RWPE1 (cell line): ENCODE measurements around the gene ANKS1A.
A peak's percentile ranks its signal among the peaks of the same experiment; 100 is the strongest.
"Not testable (repeated sequence)": the region's sequence is repeated elsewhere in the genome, so short reads cannot be mapped to it uniquely, and the experiment has no call there.

Source experiments
- CTCF ChIA-PET: fragments of 350-600 bp; sonication (Branson Sonifier 250); formaldehyde crosslinking; extraction: SDS; loops from one replicate; lab custom pipeline; 2021; lab: Yijun Ruan, JAX
- POLR2A ChIA-PET: fragments of 400-600 bp; formaldehyde crosslinking; extraction: SDS; loops from one replicate; lab custom pipeline; 2020; ENCODE audit warnings: antibody characterized with exemption; ENCODE audit not compliant: low non-redundant PET; lab: Yijun Ruan, JAX
- DNase-seq: peaks from one replicate; pipeline ENCODE4 v3.0.0; 2012; ENCODE audit warnings: low spot score
- H3K27ac ChIP-seq: fragments of 450-650 bp; 2 replicates; pipeline ENCODE4 v1.5.1; 2017
- CTCF ChIP-seq: fragments of 450-650 bp; conservative IDR thresholded peaks from 2 replicates; pipeline ENCODE4 v1.5.1; 2017; ENCODE audit warnings: low read depth, mild to moderate bottlenecking

The ANKS1A gene

GRCh38 chr6:34924831-34925625 lies 36.0 kb downstream of the ANKS1A start:
- no peak for DNase-seq
- CTCF ChIA-PET = no interaction called here
- POLR2A ChIA-PET = no interaction called here
- no peak overlapping the region for H3K27ac ChIP-seq
- TF ChIP-seq CTCF = no peak

- ChIA-PET POLR2A (no interaction called here), CTCF (no interaction called here)
- DNase-seq = peak; percentile 52
- H3K27ac ChIP-seq = no peak overlapping the region
- no peak for TF ChIP-seq CTCF
These were observed 37.6 kb downstream of the ANKS1A start for GRCh38 chr6:34926655-34927054.

- ChIA-PET POLR2A (no interaction called here), CTCF (no interaction called here)
- no peak overlapping the region for H3K27ac ChIP-seq
- DNase-seq = no peak
- TF ChIP-seq CTCF = no peak
These were observed 39.2 kb downstream of the ANKS1A start for GRCh38 chr6:34928220-34928619.

GRCh38 chr6:34928695-34929094 lies 39.6 kb downstream of the ANKS1A start:
- TF ChIP-seq CTCF = no peak
- ChIA-PET POLR2A (no interaction called here), CTCF (no interaction called here)
- DNase-seq = no peak
- no peak overlapping the region for H3K27ac ChIP-seq

GRCh38 chr6:34929241-34929978 lies 40.4 kb downstream of the ANKS1A start:
- TF ChIP-seq CTCF = no peak
- DNase-seq = no peak
- CTCF ChIA-PET = no interaction called here
- POLR2A ChIA-PET = no interaction called here
- H3K27ac ChIP-seq = no peak overlapping the region

- CTCF ChIA-PET = interaction anchor here (0.6 to 0.7 kb wide), 2 partner anchors 57 to 514 kb away, joined by 3 to 7 read pairs; no protein-coding TSS in a partner anchor
- no peak for DNase-seq
These were observed 41.2 kb downstream of the ANKS1A start for GRCh38 chr6:34930221-34930620.

GRCh38 chr6:34932202-34932601 lies 43.1 kb downstream of the ANKS1A start:
- CTCF ChIA-PET, H3K27ac ChIP-seq, DNase-seq, POLR2A ChIA-PET: not testable (repeated sequence)

More at GRCh38 chr6:34930221-34930620, 41.2 kb downstream of the ANKS1A start:
- TF ChIP-seq CTCF = no peak
- no peak overlapping the region for H3K27ac ChIP-seq
- POLR2A ChIA-PET = no interaction called here
